ENCODE data around the gene SETD1B. TPM values are rescaled to one million over a fixed set of nuclear protein-coding genes. Genes with fewer than 3 reads are reported as not detected.

Gene SETD1B
- total RNA-seq, 1 donor from 2014 or later = 25.3 TPM

DNA sequence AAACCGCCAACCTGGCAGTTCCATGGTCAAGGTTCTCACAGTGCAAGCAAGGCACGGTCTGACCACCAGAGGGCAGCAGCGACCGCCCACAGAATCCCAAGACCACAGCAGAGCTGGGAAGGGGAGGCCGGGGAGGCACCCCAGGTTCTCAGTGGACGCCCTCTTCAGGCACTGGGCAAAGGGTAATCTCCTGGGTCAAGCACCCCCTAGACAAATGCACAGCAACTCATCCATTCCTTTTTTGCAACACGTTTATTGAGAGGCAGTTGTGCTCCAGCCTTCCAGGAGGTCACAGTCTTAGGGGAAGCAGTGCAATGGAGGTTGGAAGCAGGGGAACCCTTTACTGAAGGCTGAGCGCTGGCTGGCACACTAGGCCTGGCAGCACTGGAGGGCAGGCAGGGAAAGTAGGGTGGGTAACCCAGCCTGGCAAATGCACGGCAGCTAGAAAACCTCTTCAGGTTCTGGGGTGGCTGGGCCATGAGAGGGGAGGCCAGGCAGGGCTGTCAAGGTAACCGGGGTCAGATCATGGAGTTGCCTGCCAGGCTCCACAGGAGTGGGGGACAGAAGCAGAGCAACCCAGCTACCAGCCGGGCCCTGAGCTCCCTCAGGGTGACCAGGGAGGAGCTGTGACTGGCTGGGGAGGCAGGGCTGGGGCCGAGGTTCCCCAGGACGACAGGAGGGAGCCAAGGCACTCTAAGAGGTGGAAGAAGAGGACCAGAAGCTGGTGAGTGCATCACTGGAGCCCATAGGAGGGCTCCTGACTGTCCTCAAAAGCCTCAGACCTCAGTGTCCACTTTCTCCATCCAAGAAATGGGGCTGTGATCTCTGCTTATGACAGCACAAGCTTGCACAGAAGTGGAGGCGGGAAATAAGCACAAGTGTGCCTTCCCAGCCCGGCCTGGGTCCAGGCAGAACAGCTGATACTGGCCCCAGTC, 8.5 kb upstream of the SETD1B start:
- H3K4me1 Mint-ChIP-seq (ENCODE audit: unreplicated experiment) = peaks cover 39% of the 10 kb centered on the region
- TF ChIP-seq, protein P1, sequence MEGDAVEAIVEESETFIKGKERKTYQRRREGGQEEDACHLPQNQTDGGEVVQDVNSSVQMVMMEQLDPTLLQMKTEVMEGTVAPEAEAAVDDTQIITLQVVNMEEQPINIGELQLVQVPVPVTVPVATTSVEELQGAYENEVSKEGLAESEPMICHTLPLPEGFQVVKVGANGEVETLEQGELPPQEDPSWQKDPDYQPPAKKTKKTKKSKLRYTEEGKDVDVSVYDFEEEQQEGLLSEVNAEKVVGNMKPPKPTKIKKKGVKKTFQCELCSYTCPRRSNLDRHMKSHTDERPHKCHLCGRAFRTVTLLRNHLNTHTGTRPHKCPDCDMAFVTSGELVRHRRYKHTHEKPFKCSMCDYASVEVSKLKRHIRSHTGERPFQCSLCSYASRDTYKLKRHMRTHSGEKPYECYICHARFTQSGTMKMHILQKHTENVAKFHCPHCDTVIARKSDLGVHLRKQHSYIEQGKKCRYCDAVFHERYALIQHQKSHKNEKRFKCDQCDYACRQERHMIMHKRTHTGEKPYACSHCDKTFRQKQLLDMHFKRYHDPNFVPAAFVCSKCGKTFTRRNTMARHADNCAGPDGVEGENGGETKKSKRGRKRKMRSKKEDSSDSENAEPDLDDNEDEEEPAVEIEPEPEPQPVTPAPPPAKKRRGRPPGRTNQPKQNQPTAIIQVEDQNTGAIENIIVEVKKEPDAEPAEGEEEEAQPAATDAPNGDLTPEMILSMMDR (IDR thresholded peaks at IDR 0.05; ENCODE audit: unreplicated experiment) = peak; percentile 77
- H3K27ac Mint-ChIP-seq (ENCODE audit: unreplicated experiment) = peak overlapping the region; percentile 74
- H3K36me3 Mint-ChIP-seq (ENCODE audit: low read depth, unreplicated experiment) = peaks cover 18% of the 10 kb centered on the region
- H3K9me3 Mint-ChIP-seq (ENCODE audit: unreplicated experiment) = no peaks in the 10 kb centered on the region
- peak overlapping the region; percentile 75 for H3K4me3 Mint-ChIP-seq (ENCODE audit: unreplicated experiment)
- DNase-seq (ENCODE audit: low spot score) = peak; percentile 87
- peaks cover 30% of the 10 kb centered on the region for H3K27me3 Mint-ChIP-seq (ENCODE audit: unreplicated experiment)

DNA sequence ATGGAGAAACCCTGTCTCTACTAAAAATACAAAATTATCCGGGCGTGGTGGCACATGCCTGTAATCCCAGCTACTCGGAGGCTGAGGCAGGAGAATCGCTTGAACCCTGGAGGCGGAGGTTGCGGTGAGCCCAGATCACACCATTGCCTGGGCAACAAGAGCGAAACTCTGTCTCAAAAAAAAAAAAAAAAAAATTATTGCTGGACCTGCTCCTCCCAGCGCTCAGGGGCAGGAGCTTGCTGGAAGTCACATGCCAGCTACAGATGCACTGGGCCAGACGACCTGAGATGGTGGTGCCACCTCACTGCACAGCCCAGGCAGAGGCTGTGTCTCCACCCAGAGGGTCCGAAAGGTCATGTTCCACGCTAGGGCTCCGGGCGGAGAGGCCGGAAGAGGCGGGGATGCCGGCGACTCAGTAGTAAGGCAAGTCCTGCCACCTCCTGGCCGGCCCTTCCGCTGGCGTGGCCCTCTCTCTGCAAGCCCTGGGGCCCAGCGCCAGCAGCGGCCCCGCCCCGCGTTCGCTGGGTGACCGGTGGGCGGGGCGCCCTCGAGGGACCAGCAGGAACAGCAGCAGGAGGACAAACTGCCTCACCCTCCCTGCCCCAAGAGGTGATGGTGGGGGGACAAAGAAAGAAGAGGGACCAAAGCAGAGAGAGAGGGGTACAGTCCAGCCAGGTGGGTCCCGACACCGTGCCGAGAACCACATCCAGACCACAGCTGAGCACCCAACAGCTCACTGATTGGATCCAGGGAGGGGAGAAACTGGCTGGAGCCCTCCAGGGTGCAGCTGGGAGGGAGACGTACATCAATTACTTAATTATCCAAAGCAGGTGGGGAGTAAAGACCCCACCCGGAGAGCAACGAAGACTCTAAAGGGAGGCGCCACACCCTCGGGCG, 6.7 kb upstream of the SETD1B start:
- Mint-ChIP-seq H3K9me3 (ENCODE audit: unreplicated experiment) (no peaks in the 10 kb centered on the region), H3K27ac (ENCODE audit: unreplicated experiment) (peak overlapping the region; percentile 10), H3K4me3 (ENCODE audit: unreplicated experiment) (peak overlapping the region; percentile 84), H3K36me3 (ENCODE audit: low read depth, unreplicated experiment) (peaks cover 28% of the 10 kb centered on the region), H3K4me1 (ENCODE audit: unreplicated experiment) (peaks cover 47% of the 10 kb centered on the region), H3K27me3 (ENCODE audit: unreplicated experiment) (peaks cover 33% of the 10 kb centered on the region)
- peak; percentile 68 for DNase-seq (ENCODE audit: low spot score)
- TF ChIP-seq, protein P1 (IDR thresholded peaks at IDR 0.05; ENCODE audit: unreplicated experiment) = no peak

DNA sequence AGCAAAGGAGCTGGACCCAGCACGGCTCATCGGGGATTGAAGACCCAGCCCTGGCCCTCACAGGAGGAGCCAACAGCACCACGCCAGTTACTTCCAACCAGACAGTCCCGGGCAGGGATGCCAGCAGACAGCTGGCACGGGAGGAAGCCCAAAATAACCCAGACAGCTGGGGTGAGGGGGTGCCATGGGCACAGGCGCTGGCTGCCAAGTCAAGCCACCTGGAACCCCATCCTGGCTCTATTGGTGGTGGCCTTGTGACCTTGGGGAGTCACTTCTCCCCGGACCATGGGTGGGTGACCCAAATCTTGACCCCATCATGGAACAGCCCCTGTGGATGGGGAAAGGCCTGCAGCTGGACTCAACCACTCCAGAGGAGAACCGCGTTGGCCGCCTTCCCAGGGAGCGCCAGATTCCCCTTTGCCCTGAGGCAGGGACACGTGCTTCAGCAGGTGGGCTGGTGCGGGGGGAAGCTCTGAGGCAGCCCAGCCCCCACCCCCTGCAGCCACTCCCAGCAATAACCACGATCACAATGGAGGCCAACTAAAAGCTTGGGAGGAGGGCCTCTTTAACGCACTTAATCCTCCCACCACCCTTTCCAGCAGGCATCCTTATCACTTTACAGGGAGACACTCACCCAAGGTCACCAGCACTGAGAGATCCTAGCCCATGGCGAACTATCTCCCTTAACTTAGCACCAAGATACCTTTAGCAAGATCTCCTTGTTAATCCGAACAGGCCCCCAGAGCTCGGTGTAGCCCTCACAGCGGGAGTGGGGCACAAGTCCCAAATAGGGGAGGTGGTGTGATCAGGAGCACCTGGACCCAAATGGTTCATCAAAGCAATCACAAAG, 5.6 kb upstream of the SETD1B start:
- Mint-ChIP-seq H3K4me1 (ENCODE audit: unreplicated experiment) (peaks cover 47% of the 10 kb centered on the region), H3K9me3 (ENCODE audit: unreplicated experiment) (no peaks in the 10 kb centered on the region), H3K36me3 (ENCODE audit: low read depth, unreplicated experiment) (peaks cover 35% of the 10 kb centered on the region), H3K27ac (ENCODE audit: unreplicated experiment) (peak overlapping the region; percentile 43), H3K27me3 (ENCODE audit: unreplicated experiment) (peaks cover 38% of the 10 kb centered on the region), H3K4me3 (ENCODE audit: unreplicated experiment) (peak overlapping the region; percentile 92)
- DNase-seq (ENCODE audit: low spot score) = no peak
- TF ChIP-seq, protein P1 (IDR thresholded peaks at IDR 0.05; ENCODE audit: unreplicated experiment) = no peak

DNA sequence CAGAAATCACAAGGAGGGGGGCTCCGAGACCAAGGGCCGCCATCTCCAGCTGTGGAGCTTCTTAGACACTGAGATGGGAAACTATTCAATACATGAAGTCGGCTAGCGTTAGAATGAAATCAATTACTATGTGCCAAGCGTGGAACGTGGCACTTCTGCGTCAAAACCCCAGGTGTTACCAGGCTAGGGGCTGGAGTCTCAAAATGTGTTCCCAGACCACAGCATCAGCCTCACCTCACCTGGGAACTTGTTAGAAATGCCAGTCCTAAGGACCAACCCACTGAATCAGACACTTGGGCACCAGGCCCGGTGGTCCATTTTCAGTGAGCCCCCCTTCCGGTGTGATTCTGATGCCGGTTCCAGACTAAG, 5.0 kb upstream of the SETD1B start:
- Mint-ChIP-seq H3K4me1 (ENCODE audit: unreplicated experiment) (peaks cover 47% of the 10 kb centered on the region), H3K9me3 (ENCODE audit: unreplicated experiment) (no peaks in the 10 kb centered on the region), H3K27ac (ENCODE audit: unreplicated experiment) (peak overlapping the region; percentile 84), H3K4me3 (ENCODE audit: unreplicated experiment) (peak overlapping the region; percentile 92), H3K27me3 (ENCODE audit: unreplicated experiment) (peaks cover 40% of the 10 kb centered on the region), H3K36me3 (ENCODE audit: low read depth, unreplicated experiment) (peaks cover 36% of the 10 kb centered on the region)
- TF ChIP-seq, protein P1 (IDR thresholded peaks at IDR 0.05; ENCODE audit: unreplicated experiment) = no peak
- DNase-seq (ENCODE audit: low spot score) = no peak

All from endothelial cell (in vitro differentiated cells).